ENCODE measurements around the gene NPTN.
"Not testable (repeated sequence)": the region's sequence is repeated elsewhere in the genome, so short reads cannot be mapped to it uniquely, and the experiment has no call there.

NPTN gene

GRCh38 chr15:73573037-73573436 lies 60.2 kb downstream of the NPTN start:
- DNase-seq (ENCODE audit: low spot score) = no peak

DNA sequence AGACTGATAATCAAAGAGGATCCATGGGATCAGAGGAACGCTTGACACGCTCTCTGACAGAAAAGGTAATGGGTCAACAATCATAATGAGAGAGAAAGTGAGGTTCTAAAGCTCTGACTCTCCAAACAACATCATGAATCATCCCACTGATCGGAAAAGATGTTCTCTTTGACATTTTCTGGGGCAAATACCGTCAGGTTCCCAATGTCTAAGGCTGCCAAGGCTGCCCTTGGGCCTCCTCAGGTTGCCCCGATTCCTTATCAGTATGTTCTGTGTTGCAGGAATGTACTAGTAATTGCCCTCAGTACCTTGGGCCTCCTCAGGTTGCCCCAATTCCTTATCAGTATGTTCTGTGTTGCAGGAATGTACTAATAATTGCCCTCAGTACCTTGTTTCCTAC lies 60.9 kb downstream of the NPTN start:
- no peak for DNase-seq (ENCODE audit: low spot score)

DNA sequence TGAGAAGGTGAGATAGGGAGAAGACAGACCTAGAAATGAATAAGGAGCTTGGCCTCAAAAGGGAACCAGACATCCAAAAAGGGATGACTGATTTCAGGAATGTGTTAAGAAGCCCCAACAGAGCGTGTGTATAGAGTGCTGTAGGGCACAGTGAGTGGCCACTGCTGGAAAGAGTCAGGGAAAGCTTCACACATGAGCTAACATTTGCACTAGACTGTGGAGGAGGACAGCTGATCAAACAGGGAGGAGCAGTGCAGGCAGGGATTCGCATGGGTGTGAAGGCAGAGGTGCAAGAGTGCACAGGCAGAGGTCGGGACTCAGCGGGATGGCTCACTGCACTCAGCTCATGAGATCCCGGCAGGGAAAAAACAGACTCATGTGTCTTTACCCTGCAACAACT lies 61.8 kb downstream of the NPTN start:
- no peak for DNase-seq (ENCODE audit: low spot score)

DNA sequence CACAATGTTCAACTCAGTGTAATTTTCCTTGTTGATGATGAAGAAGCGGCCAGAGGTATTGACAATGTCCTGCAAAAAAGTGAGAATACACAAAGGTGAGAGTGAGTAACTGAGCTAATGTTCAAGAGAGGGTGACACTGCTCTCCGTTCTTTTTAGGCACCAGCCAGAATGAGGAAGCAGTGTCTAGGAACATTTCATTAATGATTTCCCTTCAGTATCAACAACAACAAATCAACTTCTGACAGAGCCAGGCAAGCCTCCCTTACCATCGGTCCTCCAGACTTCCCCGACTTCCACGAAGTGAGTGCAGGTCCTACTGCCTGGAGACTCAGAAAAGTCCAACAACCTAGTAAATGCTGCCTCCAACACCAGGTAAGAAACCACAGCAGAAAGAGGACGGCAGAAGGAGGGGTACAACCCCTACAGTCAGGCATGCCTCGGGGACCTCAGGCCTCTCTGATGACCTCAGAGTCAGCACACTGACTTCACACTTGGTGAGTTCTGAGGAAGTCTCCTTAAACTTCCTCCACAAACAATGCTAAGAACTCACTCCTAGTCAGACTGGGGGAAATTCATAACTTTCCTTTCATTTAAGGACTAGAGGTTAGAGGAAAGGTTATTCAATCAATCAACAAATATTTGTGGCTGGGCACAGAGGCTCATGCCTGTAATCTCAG lies 62.7 kb downstream of the NPTN start:
- no peak for DNase-seq (ENCODE audit: low spot score)

DNA sequence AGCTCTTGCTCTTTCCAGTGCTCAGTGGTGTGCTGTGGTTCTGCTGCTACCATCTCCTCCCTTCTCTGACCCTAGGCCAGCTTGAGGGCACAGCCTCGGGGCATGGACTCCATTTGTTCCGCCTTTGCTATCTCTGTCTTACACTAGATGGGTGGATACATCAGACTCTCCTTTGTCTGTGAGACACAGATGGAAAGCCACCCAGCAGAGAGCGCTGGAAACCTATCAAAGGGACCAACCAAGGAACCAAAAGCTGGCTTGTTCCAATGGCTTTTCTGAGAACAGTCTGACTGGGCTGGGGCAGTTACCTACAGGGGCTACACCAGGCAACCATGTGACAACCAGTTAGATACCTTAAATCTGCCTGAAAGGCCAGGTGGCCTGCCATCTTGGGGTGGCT lies 63.8 kb downstream of the NPTN start:
- no peak for DNase-seq (ENCODE audit: low spot score)

DNA sequence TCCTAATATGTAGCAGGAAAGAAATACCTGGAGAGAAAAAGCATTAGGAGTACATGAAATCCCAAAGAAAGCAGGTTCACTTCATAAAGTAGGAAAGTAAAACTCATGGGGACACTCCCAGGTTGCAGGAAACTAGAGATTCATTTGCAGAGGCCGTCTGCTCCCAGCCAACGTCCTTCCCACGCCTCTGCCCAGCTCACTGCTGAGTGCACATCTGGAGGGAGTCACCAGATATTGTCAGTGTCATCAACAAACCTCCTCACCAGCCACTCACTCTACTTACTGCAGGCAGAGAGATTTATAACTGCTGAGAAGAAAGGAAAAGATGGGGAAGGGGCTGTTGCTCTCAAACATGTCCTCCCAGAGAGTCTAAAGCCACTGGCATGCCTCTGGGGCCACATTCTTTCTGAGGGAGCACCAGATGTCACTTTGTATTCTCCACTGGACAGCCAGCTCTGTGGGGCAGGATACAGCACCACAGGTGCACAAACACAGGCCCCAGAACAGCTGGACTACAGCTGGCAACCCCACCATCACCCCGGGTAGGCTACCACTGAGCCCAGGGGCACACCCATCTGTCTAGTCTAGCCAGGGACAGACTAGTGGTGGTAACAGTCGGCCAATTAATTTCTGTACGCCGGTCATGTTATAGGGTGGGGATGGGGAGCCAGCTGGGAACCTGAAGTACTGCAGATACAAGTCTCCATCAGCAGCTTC lies 64.5 kb downstream of the NPTN start:
- DNase-seq (ENCODE audit: low spot score) = no peak

- no peak for DNase-seq (ENCODE audit: low spot score)
Measured at GRCh38 chr15:73567020-73567419, 66.2 kb downstream of the NPTN start.

- no peak for DNase-seq (ENCODE audit: low spot score)
Measured at GRCh38 chr15:73564255-73564654, 68.9 kb downstream of the NPTN start.

GRCh38 chr15:73560501-73561117 lies 72.6 kb downstream of the NPTN start:
- DNase-seq (ENCODE audit: low spot score) = peak; percentile 67

- no peak for DNase-seq (ENCODE audit: low spot score)
Measured at GRCh38 chr15:73558529-73558928, 74.7 kb downstream of the NPTN start.

GRCh38 chr15:73555080-73555479 lies 78.1 kb downstream of the NPTN start:
- no peak for DNase-seq (ENCODE audit: low spot score)

GRCh38 chr15:73550190-73550589 lies 83.0 kb downstream of the NPTN start:
- no peak for DNase-seq (ENCODE audit: low spot score)

- DNase-seq (ENCODE audit: low spot score) = not testable (repeated sequence)
Measured at GRCh38 chr15:73548925-73549324, 84.3 kb downstream of the NPTN start.

DNA sequence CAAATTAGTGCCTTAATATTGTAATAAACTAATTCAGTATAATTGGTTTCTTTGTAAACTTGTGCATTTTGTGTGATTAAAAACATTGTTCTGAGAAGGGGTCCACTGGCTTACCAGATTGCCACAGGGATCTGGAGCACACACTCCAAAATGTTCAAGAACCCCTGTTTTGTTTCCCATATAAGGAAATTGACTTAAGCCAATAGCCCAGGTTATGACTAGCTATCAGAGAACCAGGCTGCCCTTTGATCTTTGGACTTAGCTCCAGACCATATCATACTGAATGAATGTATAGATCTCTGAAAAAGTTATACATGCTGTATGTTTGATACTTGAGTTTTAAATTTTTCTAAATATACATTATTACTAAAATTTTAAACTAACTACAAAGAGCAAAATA lies 91.7 kb downstream of the NPTN start:
- DNase-seq (ENCODE audit: low spot score) = no peak

GRCh38 chr15:73540161-73540560 lies 93.0 kb downstream of the NPTN start:
- no peak for DNase-seq (ENCODE audit: low spot score)

DNA sequence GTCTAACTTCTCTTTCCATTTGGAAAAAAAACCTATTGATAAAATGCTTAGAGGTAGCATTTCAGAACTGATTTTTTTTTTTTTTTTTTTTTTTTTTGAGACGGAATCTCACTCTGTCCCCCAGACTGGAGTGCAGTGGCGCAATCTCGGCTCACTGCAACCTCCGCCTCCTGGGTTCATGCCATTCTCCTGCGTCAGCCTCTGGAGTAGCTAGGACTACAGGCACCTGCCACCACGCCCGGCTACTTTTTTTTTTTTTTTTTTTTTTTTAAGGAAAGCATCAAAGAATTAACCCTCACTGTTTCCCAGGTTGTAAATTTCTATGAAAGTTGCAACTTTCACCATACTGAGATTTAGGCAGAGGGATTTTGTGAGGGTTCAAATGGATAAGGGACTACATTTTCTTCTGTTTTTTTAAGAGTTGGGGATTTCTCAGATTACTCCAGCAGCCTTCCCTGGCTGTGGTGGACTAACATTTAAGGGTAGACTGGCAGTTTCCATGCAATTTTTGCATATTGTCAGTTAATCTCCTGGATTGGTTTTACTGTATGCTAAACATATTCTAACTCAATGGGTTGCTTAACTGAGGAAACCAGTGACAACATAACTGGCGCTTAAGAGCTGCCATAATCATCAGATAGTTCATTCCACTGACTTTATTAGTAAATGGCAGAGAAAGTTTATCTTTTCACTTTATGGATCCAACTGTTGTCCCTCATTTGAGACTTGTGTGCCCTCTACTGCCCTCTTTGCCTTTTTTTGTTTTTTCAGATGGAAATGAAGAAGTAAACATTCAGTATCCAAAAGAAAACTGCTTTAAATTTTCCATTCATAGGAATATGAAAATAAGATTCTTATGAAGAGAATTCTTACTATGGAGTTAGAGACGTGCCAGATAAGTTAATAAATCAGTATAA lies 93.7 kb downstream of the NPTN start:
- DNase-seq (ENCODE audit: low spot score) = no peak

DNA sequence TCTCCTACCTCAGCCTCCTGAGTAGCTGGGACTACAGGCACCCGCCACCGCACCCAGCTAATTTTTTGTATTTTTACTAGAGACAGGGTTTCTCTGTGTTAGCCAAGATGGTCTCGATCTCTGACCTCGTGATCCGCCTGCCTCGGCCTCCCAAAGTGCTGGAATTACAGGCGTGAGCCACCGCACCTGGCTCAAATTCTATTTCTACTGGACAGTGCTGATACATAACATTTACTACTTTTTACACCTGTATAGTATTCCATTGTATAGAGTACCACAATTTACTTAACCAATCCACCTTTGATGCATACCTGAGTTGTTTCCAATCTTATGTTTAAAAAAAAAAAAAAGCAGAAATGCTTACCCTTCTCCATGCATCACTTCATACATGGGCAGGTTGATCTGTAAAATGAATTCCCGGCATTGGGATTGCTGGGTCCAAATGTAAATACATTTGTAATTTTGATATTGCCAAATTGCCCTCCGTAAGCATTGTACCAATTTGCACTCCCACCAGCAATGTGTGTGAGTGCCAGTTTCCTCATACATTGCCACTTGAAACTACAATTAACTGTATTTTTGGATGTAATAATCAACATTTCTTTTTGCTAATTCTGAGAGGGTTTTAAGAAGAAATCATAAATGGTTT lies 94.5 kb downstream of the NPTN start:
- no peak for DNase-seq (ENCODE audit: low spot score)

DNA sequence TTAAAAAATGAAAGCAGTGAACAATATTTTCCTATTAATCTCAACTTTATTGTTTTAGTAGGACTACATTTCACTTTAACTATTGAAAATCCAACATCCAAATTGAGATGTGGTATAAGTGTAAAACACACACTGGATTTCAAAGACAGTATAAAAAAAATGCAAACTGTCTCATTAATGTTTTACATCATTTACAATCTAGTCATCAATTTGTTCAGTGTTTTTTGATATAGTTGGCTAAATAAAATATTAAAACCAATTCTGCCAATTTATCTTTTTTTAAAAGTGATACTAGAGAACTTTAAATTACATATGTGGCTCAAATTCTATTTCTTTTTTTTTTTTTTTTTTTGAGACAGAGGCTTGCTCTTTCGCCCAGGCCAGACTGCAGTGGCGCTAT lies 95.1 kb downstream of the NPTN start:
- no peak for DNase-seq (ENCODE audit: low spot score)

GRCh38 chr15:73530649-73531048 lies 102.5 kb downstream of the NPTN start:
- DNase-seq (ENCODE audit: low spot score) = no peak

DNA sequence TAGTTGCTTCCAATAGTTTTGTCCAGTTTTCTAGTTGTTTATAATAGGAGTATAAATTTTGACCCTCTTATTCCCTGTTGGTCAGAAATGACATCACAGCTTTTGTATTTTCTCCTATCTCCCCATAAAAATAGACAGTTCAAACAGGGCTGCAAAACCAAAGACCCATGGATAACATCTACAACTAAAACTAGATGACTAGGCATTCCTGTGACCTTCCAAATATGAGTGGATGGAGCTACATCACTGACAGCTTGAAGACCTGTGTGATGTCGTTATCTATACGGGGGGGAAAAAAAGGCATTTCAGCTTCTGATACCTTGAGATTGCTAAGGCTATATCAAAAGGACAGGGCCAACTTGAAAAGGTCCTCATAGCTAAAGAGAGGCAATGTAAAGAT lies 105.6 kb downstream of the NPTN start:
- no peak for DNase-seq (ENCODE audit: low spot score)

GRCh38 chr15:73524919-73525318 lies 108.3 kb downstream of the NPTN start:
- DNase-seq (ENCODE audit: low spot score) = no peak

Data from SK-N-DZ (cell line).